ENCODE results near the gene INHBC. TPM values are rescaled to one million over a fixed set of nuclear protein-coding genes. Genes with fewer than 3 reads are reported as not detected.
"Not testable (repeated sequence)": the region's sequence is repeated elsewhere in the genome, so short reads cannot be mapped to it uniquely, and the experiment has no call there.

INHBC gene
- total RNA-seq, 1 donor from 2014 or later, result not detected

- no peak for DNase-seq (ENCODE audit: low read depth in 2 of 2)
These were observed 5.6 kb upstream of the INHBC start for GRCh38 chr12:57428965-57429364.

DNA sequence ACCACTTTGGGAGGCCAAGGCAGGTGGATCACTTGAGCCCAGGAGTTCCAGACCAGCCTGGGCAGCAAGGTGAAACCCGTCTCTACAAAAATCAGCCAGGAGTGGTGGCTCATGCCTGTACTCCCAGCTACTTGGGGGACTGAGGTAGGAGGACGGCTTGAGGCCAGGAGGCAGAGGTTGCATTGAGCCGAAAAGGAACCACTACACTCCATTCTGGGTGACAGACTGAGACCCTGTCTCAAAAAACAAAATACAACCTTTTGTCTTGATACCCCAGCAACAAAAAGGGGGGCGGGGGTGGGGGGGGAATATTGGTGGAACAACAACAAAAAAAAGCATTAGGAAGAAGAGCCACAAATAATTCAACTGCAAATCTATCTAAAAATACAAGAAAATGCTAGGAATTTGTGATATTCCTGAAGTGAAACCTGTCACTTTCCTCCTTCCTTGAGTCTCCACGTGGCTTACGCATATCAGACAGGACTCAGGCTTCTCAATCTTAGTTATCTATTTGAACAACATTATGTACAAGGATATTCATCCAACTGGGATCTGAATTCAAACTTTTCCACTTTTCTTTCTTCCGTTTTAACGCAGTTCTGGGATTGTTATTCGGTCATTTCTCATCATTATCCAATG, 5.0 kb upstream of the INHBC start:
- DNase-seq (ENCODE audit: low read depth in 2 of 2), result no peak

DNA sequence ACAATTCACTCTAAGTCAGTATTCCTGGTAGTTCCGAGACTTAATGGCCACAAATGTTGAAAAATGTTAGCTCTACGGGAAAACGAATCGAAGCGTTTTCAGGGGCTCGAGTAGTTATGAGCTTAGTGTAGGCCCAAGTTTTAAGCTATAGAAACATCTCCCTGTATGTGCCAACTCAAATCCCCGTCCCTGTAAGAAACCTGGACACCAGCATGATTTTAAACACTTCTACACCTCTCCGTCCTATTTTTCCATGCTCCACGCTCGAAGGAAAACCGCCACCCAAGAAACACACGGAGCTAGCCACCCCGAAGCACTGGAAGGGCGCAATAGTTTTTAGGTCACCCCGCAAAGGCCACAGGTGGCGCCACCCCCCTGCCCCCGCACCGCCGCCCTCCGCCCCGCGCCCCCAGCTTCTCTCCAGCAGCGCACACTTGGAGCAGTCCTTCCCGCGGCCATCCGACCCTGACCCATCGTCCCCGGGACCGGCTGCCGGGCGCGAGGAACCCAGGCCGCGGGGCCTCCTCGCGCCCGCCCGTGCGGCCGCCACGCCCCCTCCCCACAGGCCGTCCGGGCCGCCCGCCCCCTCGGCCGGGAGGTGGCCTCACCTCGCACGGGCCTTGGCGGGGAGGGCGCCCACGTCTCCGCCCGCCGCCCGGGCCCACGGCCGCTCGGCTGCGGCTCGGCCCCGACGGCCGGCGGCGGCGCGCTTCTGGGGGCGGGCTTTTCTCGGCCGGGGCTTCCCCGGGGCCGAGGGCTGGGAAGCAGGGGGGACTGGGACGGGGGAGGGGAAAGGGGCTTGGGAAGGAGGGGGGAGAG, 4.3 kb upstream of the INHBC start:
- peak; percentile 21 to 39 for DNase-seq (ENCODE audit: low read depth in 2 of 2)

DNA sequence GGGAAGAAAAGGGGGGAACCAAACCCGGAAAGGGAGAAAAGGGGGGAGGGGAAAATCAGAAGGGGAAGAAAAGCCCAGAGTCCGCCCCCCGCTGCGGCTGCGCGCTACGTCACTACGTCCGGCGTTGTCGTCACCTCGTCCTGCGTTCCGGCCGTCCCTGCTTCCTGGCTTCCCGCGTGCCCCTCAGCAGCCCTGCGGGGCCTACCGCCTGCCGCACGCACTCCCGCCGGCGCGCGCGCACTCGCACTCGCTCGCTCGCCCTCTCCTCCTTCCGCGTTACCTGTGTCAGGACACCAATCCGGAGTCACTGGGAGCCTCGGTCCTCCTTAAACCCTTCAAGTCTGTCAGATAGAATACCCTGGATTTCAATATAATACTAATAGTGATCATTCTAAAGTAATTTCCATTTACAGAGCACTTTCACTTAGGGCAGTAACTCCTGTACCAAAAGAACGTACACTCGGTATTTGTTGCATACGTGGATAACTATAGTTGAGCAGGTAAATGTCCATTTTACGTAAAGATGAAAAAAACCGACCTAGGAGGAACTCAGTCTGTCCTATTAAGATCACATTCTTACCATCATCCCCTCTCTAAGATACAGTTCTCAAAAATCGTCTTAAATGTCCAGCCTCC, 3.5 kb upstream of the INHBC start, which contains the start of gene R3HDM2:
R3HDM2 (minus strand) TSS at position 113 of the 636 bp plus-strand sequence. CDS start 120,615 bp downstream, outside the sequence.
- peak; percentile 91 to 97 for DNase-seq (ENCODE audit: low read depth in 2 of 2)

DNA sequence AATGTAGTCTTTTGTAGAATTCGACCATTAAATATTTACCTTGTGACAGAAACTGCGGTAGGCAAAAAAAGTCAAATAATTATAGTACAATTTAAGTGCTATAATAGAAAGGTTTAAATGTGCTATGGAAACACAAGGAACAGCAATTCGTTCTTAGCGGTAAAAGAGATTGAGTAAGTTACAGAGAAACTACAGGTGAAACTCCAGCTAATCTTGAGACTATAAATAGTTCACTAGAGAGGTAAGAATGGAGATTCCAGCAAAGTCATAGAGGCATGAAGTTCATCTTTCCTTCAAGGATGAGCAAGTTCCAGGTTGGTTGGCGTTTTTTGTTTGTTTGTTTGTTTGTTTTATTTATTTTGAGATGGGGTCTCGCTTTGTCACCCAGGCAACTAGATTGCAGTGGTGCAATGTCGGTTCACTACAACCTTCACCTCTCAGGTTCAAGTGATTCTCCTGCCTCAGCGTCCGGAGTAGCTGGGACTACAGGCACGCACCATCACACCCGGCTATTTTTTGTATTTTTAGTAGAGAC, 2.9 kb upstream of the INHBC start:
- DNase-seq (ENCODE audit: low read depth in 2 of 2), result no peak

GRCh38 chr12:57433370-57433769, 1.2 kb upstream of the INHBC start:
- DNase-seq (ENCODE audit: low read depth in 2 of 2), result no peak

DNA sequence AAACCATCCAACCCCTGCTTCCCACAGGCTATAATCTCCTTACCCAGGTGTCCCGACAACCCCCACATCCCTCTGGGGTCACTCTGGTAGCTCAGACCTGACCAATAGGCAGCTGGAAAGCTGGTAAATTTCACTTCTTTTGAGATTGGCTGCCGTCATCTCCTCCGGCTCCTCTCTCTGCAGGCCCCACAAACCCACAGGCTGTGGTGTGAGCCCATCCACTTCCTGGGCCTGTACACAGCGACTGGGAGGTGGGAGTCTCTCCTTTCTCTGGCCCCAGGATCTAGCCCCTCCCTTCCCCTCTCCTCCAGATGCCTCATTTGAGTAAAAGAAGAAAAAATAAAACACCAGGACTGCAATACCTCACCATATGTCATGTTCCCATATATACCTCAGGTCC, 709 bp downstream of the INHBC start:
- DNase-seq (ENCODE audit: low read depth in 2 of 2), result no peak

DNA sequence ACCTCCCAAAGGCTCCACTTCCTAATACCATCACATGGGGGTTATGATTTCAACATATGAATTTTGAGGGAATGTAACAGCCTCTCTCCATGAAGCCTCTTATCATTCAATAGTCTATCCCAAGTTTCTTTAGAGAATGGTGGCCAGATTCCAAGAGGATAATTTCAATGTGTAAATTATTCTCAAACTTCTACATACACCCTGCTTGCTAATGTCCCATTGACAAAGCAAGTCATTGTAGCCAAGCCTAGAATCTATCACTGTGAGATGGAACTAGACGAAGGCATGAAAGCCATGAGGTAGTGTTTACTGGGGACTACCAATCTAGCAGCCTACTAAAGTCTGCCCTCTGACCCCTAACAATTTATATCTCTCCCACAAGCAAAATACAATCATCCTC, 3.8 kb downstream of the INHBC start:
- DNase-seq (ENCODE audit: low read depth in 2 of 2), result no peak

- no peak for DNase-seq (ENCODE audit: low read depth in 2 of 2)
These were observed 5.2 kb downstream of the INHBC start for GRCh38 chr12:57439762-57440266.

DNA sequence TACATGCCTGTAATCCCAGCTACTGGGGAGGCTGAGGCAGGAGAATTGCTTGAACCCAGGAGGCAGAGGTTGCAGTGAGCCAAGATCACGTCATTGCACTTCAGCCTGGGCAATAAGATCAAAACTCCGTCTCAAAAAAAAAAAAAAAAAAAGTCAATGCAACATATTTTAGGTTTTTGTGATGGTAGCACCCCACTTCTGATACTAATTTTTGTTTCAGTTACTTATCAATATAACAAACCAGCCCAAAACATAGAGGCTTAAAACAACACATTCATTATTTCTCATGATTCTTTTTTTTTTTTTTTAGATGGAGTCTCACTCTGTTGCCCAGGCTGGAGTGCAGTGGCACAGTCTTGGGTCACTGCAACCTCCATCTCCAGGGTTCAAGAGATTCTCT, 6.8 kb downstream of the INHBC start:
- DNase-seq (ENCODE audit: low read depth in 2 of 2), result not testable (repeated sequence)

DNA sequence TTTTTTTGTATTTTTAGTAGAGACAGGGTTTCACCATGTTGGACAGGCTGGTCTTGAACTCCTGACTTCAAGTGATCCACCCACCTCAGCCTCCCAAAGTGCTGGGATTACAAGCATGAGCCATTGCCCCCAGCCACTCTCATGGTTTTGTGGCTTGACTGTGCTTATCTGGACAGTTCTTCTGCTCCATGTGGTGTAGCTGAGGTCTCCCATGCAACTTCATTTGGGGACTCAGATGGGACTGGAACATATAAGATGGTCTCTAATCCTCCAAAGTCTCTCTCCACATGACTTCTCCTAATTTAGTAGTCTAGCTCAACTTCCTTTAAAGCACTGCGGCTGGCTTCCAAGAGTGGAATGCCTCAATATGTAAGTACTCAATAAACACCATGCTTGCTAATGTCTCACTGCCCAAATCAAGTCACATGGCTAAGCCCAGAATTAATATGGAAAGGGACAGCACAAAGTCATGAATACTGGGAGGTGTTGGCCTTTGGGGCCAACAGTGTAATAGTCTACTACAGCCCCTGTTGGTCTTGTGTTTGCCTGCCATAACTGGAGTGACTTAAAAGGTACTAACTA, 7.4 kb downstream of the INHBC start:
- DNase-seq (ENCODE audit: low read depth in 2 of 2), result no peak

- DNase-seq (ENCODE audit: low read depth in 2 of 2), result not testable (repeated sequence)
These were observed 9.8 kb downstream of the INHBC start for GRCh38 chr12:57444337-57444736.

- no peak for DNase-seq (ENCODE audit: low read depth in 2 of 2)
These were observed 10.2 kb downstream of the INHBC start for GRCh38 chr12:57444744-57445143.

DNA sequence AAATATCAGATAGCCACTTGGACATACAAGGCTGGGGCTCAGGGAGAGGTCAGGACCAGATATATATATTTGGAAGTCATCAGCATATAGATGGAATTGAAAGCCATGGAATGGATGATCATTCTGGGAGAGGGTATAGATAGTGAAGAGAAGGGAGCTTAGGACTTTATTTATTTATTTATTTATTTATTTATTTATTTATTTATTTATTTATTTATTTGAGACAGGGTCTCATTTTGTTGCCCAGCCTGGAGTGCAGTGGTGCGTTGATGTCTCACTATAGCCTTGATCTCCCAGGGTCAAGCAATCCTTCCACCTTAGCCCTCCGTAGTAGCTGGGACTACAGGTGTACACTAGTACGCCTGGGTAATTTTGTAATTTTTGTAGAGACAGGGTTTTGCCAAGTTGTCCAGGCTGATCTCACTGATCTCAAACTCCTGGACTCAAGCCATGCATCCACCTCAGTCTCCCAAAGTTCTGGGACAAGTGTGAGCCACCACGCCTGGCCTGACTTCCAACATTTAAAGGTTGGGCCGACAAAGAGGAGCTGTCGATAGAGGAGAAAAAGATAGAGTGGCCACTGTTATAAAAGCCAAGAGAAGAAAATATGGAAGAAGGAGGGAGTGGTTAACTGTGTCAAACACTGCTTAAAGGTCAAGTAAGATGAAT, 11.8 kb downstream of the INHBC start:
- DNase-seq (ENCODE audit: low read depth in 2 of 2), result no peak

DNA sequence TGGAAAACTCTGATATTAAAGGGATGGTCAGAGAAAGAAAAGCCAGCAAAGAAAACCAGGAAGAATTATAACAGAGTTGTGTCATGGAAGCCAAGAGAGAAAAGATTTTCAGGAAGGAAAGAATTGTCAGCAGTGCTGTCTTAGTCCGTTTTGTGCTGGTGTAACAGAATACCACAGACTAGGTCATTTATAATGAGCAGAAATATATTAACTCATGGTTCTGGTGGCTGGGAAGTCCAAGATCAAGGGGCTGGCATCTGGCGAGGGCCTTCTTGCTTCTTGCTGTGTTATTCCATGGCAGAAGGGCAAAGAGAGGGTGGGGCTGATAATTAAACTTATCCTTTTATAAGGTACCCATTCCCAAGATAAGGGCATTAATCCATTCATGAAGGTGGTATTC, 14.1 kb downstream of the INHBC start:
- no peak for DNase-seq (ENCODE audit: low read depth in 2 of 2)

- no peak for DNase-seq (ENCODE audit: low read depth in 2 of 2)
These were observed 14.8 kb downstream of the INHBC start for GRCh38 chr12:57449375-57449774.

- no peak for DNase-seq (ENCODE audit: low read depth in 2 of 2)
These were observed 15.5 kb downstream of the INHBC start for GRCh38 chr12:57450057-57450456.

GRCh38 chr12:57451233-57451778, 16.7 kb downstream of the INHBC start:
- DNase-seq (ENCODE audit: low read depth in 2 of 2), result no peak

DNA sequence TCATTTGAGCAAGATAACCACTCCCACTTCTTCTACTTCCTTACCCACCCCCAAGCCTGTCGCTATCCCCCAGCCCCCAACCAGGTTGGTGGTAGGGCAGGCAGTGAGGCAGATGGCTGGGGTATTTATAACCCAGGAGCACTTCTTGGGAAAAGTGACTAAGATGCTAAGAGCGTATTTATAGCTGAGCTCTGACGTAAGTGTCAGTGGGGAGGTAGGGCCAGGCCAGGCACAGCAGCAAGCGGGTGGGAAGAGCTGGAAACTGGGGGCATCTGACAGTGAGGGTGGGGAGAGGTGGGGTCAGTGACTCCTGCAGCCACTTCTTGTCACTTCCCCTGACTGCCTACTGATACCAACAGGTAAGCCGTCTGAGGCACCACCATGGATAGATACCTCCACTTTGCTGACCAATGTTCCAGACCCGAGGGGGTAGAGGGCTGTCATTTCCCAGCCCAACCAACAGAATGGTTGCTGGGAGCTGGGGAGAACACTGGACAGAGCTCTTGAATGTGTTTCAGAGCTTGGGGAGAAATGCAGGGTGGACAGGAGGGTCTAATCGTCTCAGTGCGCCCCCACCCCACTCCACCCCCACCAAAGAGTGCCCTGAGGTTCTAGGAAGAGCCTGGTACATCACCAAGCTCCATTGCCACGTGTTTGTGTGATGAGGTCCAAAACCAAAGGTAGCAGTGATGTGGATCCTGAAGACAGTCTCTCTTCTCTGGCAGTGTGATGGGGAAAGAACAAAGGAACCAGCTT, 17.8 kb downstream of the INHBC start:
- peak in 1 of 2 donors; percentile 53 for DNase-seq (ENCODE audit: low read depth in 2 of 2)

DNA sequence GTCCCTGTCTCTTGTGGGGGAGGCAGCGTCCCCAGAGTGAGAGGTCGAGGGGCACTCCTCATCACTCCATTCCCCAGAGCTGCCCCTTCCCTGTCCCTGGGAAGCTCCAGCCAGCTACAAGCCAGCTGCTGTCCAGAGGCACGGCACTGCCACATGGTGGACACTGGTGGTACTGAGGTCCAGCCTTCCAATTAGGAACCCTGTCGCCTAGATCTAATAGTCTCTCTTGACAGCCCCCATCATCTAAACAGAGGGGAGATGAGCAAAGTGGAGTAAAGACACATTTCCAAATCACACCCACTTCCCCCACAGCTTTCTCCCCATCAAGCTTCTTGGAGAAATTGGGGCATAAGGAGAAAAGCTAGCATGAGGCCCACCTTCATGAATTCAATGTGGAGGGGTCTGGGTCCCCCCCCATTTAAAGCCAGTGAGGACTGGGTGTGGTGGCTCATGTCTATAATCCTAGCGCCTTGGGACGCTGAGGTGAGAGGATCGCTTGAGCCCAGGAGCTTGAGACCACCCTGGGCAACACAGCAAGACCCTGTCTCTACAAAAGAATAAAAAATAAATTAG, 18.4 kb downstream of the INHBC start:
- DNase-seq (ENCODE audit: low read depth in 2 of 2), result peak; percentile 45 to 72

All from dermis microvascular lymphatic vessel endothelial cell (primary cell).